EL (cell line): ENCODE results near the gene CPSF7.

Experiments
- DNase-seq: peaks from one replicate; pipeline ENCODE4 v3.0.0-alpha.2; 2016

The CPSF7 gene

GRCh38 chr11:61353131-61354067, 76.4 kb downstream of the CPSF7 start:
- no peak for DNase-seq
